HG03575 (cell line): ENCODE data around the gene TRIM13.
"Not testable (repeated sequence)": the region's sequence is repeated elsewhere in the genome, so short reads cannot be mapped to it uniquely, and the experiment has no call there.

ENCODE experiments used
- ATAC-seq: cut with Tn5 transposase; IDR thresholded peaks from one replicate; pipeline ENCODE4 v1.9.1; 2021; ENCODE audit not compliant: unreplicated experiment, insufficient number of reproducible peaks, low FRiP score; ENCODE audit errors: extremely low read depth

The TRIM13 gene, protein sequence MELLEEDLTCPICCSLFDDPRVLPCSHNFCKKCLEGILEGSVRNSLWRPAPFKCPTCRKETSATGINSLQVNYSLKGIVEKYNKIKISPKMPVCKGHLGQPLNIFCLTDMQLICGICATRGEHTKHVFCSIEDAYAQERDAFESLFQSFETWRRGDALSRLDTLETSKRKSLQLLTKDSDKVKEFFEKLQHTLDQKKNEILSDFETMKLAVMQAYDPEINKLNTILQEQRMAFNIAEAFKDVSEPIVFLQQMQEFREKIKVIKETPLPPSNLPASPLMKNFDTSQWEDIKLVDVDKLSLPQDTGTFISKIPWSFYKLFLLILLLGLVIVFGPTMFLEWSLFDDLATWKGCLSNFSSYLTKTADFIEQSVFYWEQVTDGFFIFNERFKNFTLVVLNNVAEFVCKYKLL

DNA sequence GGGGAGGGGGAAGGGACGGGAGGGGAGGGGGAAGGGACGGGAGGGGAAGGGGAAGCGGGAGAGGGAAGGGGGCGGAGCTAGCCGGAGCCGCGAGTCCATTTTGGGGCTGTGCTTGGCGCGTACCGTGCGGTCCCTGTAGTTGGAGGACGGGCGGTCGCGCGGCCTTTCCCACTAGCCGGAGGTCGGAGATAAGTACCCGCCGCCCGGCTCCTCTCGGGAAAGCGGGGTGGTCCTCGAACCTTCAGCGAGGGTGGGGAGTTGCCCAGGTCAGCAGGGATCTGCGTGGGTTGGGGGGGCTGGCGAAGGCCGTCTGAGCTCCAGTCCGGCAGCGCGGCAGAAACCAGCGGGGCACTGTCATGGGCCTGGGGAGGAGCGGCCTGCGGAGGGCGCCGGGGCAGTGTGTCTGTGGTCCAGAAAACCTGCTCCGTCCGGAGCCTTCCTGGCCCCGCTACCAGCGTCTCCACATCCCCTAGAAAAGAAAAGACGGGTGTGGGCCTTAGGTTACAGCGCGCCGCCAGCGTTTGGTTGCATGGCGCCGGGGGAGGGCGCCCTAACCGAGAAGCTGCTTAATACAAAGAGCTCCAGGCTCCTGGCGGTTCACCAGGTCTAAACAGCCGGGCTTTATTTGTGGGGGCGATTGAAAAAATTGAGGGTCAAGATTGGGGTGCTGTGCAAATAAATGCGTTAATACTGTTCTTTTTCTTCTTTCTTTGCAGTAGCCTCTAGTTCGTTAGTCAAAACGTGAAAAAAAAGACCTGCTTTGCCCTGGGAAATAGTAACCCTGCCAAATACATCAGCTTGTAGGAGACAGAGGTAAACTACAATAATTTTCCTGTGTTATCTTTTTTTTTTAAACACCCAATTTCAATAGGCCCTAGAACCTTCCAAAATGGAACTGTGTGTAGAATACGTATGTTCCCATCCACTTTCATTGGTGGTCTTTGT is at the start of gene TRIM13:
Gene TRIM13, plus strand, starts transcription at position 92 of the 945 bp plus-strand sequence. CDS start 14,899 bp downstream, outside the sequence.
- ATAC-seq, result peak; percentile 35

- not testable (repeated sequence) for ATAC-seq
These were observed 48.0 kb upstream of the TRIM13 start for GRCh38 chr13:49948777-49949270.

DNA sequence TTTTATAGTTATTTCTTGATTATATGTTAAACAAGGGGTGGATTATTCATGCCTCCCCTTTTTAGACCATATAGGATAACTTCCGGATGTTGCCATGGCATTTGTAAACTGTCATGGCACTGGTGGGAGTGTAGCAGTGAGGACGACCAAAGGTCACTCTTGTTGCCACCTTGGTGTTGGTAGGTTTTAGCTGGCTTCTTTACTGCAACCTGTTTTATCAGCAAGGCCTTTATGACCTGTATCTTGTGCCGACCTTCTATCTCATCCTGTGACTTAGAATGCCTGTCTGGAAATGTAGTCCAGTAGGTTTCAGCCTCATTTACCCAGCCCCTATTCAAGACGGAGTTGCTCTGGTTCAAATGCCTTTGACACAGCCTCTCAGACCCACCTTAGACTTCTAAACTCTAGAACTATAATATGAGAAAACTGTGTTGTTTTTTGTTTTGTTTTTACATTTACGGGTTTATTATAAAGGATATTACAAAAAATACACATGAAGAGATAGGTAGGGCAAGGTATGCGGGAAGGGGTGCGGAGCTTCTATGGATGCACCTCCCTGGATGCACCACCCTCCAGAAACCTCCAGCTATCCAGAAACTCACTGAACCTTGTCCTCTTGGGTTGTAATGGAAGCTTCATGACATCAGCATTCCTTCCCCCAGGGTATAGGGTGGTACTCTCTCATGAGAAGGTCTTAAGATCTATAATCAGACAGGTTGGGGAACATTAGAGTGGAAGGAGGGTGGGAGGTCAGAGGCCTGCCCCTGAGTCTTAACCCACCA is 44.9 kb upstream of the TRIM13 start:
- ATAC-seq, result no peak

DNA sequence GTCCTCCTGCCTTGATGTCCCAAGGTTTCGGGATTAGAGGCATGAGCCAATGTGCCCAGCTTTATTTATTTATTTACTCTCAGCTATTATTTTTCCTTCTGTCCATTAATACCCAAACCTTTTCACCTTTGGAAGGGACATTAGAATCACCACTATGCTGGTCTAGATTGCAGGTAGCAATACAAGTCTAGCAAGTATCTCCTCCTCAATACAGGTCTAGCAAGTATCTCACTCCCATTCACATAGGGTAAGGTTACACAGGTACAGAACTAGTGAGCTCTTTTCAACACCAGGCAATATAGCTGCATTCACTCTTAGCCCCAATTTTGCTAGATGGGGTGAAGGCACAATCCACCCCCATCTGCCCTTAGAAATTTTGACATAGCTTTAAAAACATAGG is 43.3 kb upstream of the TRIM13 start:
- ATAC-seq, result no peak

DNA sequence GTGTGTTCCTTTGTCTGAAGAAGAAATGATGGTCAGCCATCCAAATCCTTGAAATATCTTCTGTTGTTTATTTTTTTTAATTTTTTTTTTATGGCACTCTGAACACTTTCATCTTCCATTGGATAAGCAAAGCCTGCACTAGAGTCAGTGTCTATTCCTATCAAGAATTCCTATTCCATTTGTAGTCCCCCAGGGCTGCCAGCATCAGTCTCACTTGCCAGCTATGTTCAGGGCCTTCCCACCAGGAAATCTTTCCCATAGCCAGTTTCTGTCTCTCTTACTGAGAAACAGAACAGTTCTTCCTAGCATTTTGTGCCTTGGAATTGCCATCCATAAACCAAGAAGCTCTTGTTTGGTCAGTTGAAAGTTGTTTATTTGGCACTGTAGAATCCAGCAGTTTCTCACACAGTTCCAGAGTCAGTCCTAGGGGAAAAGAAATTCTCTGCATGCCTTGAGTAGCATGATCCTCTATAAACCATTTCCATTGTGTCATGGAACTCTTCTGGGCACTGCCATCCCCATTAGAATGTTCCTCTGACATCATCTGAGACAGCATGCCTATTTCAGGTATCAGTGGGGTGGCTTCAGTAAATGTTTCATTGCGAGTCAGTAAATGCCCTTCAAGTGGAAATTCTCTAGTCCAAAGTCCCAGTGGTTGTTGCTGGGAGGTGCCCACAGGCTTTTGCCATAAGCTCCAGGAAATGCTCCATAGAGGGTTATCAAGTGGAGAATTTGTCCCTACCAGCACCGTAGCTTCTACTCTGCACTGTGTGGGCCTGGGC is 42.0 kb upstream of the TRIM13 start:
- ATAC-seq, result no peak

- ATAC-seq, result no peak
These were observed 40.7 kb upstream of the TRIM13 start for GRCh38 chr13:49956131-49956530.

GRCh38 chr13:49958321-49958720 is 38.5 kb upstream of the TRIM13 start:
- no peak for ATAC-seq

GRCh38 chr13:49967456-49967855 is 29.4 kb upstream of the TRIM13 start:
- ATAC-seq, result no peak

- no peak for ATAC-seq
These were observed 24.1 kb upstream of the TRIM13 start for GRCh38 chr13:49972709-49973108.

- no peak for ATAC-seq
These were observed 21.0 kb upstream of the TRIM13 start for GRCh38 chr13:49975826-49976225.

- ATAC-seq, result no peak
These were observed 20.3 kb upstream of the TRIM13 start for GRCh38 chr13:49976314-49977258.

DNA sequence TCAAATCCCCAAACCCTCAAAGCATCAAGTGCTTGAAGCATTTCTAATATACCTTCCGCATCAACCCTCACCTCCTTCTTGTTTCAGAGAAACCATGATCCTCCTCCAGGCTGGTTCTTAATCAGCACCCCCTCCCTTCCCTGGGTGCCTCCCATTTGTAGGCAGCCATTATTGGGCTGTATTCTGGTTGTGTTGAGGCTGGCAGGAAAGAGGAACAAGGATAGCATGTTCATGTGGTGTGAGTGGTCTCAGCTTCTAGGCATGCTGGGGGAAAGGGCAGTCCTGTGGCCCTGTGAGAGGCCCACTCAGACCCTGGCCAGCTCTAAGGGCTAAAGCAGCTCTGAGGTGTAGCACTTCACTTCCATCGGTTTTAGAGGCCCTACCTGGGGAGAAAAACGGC is 18.9 kb upstream of the TRIM13 start:
- no peak for ATAC-seq

DNA sequence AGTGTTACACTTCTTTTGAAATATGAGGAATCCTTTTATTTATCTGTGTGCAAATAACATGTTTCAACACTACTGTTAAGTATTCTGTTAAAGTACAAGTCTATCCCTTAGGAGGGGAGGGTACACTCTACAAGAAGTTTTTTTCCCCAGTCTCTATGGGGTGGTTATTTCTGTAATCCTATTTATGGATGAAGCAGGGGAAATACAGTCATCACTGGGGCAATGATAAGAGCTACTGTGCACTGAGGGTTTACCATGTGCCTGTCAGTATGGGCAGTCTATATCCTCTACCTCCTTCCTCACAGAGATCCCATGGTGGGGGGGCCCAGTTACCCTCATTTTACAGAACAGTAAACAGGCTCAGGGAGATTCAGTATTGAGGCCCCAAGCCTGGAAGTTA is 16.6 kb upstream of the TRIM13 start:
- no peak for ATAC-seq

DNA sequence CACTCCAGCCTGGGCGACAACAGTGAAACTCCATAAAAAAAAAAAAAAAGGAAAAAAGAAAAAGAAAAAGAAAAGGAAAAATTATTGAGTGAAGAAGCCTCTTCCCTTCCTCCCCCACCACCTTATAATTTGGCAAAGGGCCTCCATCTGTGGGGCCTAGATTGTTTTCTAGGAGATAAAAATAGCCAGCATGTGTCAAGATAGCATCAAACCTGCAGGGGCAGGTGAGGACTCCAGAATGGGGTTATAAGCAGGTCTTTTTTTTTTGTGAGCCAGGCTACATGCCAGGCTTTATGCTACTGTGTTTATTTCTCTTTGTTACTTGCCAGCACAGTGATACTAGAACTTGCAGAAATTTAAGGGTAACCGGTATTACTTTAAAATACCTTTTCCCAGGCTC is 11.7 kb upstream of the TRIM13 start:
- no peak for ATAC-seq

GRCh38 chr13:49986471-49986870 is 10.4 kb upstream of the TRIM13 start:
- no peak for ATAC-seq

- not testable (repeated sequence) for ATAC-seq
These were observed 6.2 kb upstream of the TRIM13 start for GRCh38 chr13:49990612-49991011.

DNA sequence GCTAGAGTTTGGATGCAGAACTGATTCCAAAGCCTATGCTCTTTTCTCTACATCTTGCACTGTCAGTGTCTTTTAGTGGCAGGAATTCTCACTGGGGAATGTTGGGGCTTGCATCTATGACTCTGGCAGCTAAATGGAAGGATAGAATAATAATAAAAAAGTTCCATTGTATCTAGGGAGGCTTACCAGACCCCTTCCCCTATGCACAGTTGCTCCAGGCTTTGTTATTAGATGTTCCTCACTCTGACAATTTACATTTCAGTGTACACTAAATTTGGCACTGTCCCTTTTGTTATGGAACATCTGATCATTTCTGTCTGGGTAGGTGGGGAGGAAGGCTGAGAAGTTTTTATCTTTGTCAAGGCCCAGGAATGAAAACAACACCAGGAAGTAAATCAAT is 3.7 kb upstream of the TRIM13 start:
- ATAC-seq, result no peak
